HG02642 (cell line): Measurements from ENCODE around the gene SUSD1.
"Not testable (repeated sequence)": the region's sequence is repeated elsewhere in the genome, so short reads cannot be mapped to it uniquely, and the experiment has no call there.

Source experiments
- ATAC-seq: cut with Tn5 transposase; IDR thresholded peaks from one replicate; pipeline ENCODE4 v1.9.1; 2021; ENCODE audit warnings: mild to moderate bottlenecking; ENCODE audit not compliant: unreplicated experiment, poor library complexity

The SUSD1 gene

GRCh38 chr9:112074250-112075008 lies 100.7 kb downstream of the SUSD1 start:
- ATAC-seq: no peak

DNA sequence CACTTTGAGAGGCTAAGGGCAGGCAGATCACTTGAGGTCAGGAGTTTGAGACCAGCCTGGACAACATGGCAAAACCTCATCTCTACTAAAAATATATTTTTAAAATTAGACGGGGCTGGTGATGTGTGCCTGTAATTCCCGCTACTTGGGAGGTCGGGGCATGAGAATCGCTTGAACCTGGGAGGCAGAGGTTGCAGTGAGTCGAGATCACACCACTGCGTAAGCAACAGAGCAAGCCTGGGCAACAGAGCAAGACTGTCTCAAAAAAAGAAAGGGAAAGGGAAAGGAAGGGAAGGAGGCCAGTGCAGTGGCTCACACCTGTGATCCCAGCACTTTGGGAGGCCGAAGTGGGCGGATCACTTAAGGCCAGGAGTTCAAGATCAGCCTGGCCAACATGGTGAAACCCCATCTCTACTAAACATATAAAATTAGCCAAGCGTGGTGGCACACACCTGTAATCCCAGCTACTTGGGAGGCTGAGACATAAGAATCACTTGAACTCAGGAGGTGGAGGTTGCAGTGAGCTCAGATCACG lies 101.4 kb downstream of the SUSD1 start:
- ATAC-seq: not testable (repeated sequence)

DNA sequence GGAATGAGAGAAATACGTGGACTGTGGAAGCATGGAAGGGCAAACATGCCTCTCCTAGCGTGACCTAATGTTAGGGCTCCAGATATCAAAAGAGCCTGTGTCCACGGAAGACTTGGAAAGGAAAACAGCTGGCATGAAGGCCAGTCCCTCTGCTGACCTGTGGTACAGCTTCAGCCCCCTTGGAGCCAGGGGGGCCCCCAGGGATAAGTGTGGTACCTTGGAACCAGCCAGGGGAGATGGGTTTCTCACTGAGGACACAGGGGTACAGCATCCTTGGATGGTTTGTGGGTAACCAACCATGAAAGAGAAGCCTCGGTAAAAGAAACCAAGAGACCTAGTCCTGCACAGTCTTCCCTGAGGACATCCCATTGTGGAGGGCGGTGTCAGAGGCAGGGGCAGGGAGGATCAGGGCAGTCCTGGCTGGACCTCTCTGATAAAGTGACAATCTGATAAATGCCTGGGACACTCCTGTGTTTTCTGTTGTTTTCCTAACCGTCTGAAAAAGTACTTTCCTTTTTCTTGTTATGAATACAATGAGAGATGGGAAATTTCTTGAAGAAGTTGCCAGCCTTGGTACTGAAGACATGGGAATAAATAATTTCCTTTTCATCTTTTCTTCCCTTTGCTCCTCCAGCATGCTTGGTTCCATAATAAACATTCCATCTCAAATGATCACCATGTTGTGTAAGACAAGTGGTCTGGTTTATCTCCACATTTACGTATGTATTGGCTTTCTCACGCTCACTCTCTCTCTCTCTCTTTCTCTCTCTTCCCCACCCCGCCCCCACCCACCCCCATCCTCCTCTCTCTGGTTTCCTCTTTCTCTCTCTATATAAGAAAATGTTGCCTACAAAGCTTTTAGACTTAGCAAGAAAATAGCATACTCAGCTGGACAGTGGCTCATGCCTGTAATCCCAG lies 102.1 kb downstream of the SUSD1 start:
- no peak for ATAC-seq

GRCh38 chr9:112069318-112070169 lies 105.6 kb downstream of the SUSD1 start:
- no peak for ATAC-seq

DNA sequence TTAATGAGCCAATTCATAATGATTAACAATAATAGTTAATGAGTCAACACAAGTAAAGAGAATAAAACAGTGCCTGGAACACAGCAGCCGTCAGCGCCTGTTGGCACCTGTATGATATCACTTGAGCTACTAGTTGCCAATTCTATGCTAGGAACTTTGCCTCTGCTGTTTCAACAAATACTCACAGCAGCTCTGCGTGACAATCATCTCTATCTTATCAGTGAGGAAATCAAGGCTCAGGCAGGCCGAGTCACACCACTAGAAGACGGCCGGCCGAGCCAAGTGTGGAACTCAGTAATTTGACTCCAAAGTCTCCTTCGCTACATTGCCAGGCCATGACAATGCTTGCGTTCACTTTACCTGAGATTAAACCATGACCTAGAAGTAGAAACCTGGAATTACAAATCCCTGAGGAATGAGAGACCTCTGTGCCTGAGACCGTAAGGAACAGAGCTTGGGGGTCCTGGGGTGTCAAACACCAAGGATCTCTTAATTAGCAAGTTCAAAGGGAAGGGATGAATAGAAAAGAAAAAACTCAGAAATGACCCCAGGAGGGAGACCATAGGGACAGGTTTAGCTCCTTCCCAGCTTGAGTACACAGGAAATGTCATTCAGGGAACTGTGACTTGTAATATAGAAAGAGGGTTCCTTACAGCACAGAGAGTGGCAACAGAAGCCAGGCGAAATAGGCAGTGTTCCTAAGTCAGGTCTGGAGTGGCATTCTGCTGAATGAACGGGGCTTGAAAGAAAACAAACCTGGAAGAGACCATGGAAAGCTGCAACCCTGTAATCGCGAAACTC lies 109.1 kb downstream of the SUSD1 start:
- no peak for ATAC-seq

DNA sequence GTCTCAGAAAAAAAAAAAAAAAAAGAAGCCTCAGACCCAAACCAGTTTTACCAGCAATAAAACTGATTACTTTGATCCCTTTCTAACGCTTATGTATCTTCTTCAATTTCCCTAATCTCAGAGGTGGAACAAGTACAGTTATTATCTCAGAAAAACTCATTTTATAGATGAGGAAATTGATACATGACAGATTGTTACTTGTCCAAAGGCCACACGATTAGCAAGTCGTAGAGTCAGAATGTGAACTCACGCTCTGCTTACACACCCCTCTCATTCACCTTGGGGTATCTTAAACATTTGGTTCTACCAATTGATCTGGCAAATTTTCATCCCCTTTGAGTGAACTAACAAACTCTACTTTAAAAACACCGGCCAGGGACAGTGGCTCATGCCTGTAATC lies 110.2 kb downstream of the SUSD1 start:
- ATAC-seq: no peak

- ATAC-seq: no peak
Observed at GRCh38 chr9:112063586-112063985, 111.5 kb downstream of the SUSD1 start.

- no peak for ATAC-seq
Observed at GRCh38 chr9:112063151-112063550, 111.9 kb downstream of the SUSD1 start.

DNA sequence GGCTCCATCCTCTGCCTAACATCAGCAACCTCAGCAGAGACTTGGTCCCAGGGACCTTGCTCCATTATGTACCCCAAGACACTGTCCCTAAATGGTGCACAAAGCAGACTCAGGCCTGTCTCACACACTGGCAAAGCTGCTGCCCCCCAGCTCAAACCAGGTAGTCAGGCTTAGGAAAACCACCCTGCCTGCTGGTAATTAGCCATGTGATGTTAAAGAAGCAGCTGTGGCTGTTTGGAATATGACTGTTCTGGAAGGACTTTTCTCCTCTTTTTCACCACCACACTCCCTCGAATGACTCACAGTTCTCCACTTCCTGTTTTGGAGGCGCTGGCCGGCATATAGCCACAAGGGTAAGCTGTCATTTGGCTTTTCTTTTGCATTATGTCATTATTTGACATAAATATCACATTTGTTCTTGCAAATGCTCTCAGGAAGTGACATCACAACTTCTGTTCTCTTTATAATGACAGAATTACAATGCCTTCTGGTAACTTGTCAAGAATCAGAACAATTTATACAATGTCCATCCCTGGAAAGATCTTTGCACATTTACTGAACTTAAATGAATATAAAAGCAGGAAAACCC lies 113.9 kb downstream of the SUSD1 start:
- peak; percentile 70 for ATAC-seq

GRCh38 chr9:112059966-112060320 lies 115.2 kb downstream of the SUSD1 start:
- ATAC-seq: no peak

GRCh38 chr9:112059145-112059965 lies 115.7 kb downstream of the SUSD1 start:
- no peak for ATAC-seq

- ATAC-seq: no peak
Observed at GRCh38 chr9:112056996-112057395, 118.1 kb downstream of the SUSD1 start.

- ATAC-seq: no peak
Observed at GRCh38 chr9:112054916-112055315, 120.2 kb downstream of the SUSD1 start.

DNA sequence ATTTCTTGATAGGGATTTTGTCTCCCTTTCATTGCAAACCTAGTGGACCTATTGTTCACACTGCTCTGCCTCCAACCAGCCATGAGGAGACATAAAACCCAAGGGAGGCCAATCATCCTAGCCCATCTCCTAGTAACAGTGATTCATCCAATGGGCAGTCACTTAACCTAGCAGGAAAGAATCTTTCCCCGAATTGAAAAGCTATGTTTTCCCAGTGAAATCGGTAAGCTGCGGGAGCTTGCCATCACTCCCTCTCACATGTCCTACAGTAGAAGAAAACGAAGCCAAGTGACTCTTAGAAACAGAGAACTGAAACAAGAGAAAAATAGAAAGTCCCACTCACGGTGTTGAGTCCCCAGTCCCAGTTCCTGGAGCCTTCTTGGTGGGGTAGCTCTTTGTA lies 123.3 kb downstream of the SUSD1 start:
- ATAC-seq: no peak

DNA sequence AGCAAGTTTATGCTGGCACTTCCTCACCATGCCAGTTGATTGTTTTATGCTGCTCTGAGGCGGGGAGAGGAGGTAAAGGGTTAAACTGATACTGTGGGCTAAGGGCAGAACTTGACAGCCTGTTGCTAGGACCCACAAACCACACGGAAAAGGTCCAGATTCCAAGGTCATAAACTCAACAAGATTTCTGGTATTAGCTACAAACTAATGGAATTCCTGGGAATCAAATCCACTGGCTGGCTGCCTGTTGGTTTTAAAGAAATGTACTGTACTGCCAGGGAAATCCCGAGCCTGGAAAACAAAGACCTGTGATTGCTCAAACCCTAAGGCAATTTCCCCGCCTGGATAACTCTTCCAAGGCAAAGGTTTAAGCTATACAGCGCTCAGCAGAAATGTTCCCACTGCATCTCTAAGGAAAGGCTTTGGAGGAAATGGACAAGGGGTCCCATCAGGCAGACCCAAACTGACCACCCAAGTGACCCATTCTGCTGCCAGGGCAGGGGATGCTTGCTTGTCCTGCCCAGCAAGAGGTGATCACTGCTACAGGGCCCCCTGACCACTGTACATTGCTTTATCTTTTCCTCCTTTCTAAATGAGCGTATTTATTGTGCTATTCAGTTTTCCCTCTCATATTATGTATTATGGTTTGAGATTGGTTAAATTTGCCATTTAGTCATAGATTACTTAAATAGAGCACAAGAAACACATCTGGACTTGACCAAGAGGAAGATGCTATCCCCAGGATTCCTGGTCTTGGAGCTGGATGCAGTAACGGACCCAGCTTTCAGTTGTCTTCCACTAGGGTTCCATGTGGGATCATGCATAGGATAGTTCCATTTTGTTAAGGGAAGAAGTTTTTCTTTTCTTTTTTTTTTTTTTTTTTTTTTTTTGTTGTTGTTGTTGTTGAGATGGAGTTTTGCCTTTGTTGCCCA lies 124.3 kb downstream of the SUSD1 start:
- no peak for ATAC-seq

DNA sequence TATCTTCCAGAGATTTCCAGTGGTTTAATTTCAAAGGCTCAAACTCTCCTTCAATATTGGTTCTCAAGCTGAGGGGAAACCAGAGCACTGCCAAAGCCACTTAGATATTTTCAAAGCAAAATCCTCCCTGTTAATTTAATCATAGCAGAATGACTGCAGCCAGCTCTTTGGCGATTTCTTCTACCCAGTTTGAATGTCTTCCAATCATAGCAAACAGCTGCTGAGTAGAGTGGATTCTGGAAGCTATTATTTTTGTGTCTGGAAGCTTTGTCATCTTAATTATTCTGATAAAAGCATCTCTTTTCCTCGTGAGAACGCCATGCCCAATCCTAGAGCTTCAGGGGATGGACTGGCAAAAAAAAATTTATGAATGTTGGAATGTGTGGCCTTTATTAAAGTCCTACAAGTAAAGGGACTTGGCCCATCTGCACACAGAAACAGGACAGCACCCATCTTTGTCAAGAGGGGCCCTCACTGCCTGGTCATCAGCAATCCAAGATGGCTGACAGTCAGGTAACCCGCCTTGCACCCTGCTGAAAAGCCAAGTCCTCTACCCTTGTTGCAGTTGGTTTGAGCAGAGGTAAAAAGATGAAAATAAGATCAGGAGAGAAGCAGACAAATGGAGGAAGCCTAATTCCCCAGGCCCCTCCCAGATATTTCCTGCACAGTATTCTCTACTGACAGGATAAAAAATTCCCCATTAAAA lies 125.1 kb downstream of the SUSD1 start:
- no peak for ATAC-seq
